CD4-positive, alpha-beta T cell treated with Interleukin-17A for 1 hour (primary cell): ENCODE results near the gene KAT8.

Experiments
- DNase-seq: peaks from one replicate; pipeline ENCODE4 v3.0.0-alpha.2; 2020

The KAT8 gene

GRCh38 chr16:31108794-31109558 lies 8.5 kb upstream of the KAT8 start:
- DNase-seq: no peak

DNA sequence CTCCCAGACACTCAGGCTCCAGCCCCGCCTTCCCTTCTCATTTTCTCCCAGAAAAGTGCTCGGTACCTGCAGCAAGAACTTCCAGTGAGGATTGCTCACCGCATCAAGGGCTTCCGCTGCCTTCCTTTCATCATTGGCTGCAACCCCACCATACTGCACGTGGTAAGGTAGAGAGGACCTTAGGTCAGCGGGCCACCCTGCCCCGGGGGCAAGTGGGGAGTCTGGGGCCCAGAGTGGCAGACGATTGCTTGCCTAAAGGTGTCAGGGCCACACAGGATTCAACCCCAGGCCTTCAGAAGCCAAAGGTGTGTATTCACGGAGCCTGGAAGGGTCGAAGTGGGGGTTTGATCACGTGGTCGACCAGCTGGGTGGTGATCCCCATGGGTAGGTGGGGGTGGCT lies 7.8 kb upstream of the KAT8 start:
- no peak for DNase-seq

- DNase-seq: no peak
These were observed 7.1 kb upstream of the KAT8 start for GRCh38 chr16:31110106-31111034.

GRCh38 chr16:31111881-31112466 lies 5.5 kb upstream of the KAT8 start:
- DNase-seq: no peak

GRCh38 chr16:31112711-31113110 lies 4.8 kb upstream of the KAT8 start:
- no peak for DNase-seq

DNA sequence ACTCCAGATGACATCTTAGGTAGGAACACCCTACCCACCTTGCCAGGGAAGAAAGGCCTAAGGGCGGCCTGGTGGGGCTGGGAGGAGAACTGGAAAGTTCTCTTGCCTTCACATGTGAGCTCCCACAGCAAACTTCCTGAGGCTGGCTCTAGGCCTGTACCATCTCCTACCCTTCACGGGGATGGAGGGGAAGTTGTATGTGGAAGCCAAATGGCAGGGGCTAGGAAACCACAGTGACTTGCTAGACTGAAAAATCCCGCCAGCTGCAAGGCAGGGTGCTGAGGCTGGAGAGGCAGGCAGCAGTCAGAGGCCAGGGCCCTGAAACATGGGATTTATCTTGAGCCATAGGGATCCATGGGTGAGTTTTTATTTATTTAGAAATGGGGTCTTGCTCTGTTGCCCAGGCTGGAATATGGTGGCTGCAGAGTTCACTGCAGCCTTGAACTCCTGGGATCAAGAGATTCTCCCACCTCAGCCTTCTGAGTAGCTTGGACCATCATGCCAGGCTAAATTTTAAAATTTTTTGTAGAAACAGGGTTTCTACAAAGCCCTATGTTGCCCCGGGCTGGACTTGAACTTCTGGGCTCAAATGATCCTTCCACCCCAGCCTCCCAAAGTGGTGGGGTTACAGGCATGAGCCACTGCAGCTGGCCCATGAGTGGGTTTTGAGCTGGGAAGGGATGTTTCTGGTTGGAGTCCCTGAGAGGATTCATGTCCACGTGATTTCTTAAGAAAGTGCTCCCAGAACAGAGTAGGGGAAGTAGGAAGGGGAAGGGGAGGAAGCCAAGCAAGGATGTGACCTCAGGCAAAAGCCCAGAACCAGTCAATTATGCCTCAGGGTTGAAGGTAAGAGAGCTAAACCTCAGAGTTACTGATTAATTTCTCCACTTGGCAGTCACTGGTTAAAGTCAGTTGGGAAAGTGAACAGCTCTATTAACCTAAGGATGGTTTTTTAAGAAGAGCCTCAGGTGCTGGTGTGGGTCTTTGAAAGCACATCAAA lies 4.0 kb upstream of the KAT8 start:
- DNase-seq: no peak

DNA sequence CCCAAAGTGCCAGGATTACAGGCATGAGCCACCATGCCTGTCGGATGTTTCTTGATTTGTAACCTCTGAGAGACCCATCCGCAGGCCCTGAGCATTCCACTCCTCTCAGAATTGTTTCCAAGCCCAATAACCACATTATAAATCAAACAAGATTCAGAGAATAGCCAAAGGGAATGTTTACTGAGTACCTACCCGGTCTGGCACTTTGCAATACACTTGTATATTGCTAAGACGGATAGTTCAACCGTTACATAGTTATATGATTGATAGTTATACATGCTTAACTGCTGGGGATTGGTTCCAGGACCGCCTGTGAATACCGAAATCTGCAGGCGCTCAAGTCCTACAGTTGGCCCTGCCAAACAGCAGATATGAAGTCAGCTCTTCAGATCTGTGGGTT lies 3.0 kb upstream of the KAT8 start:
- DNase-seq: no peak

GRCh38 chr16:31118223-31119155 lies 1.0 kb downstream of the KAT8 start:
- no peak for DNase-seq

DNA sequence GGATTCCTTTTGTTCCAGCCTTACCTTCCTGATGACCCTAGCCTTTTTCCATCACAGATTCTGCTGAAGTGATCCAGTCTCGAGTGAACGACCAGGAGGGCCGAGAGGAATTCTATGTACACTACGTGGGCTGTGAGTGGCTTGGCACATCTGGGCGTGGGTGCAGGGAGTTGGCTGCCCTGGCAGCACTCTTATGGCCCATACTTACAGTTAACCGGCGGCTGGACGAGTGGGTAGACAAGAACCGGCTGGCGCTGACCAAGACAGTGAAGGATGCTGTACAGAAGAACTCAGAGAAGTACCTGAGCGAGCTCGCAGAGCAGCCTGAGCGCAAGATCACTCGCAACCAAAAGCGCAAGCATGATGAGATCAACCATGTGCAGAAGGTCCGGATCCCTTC lies 2.7 kb downstream of the KAT8 start:
- no peak for DNase-seq

- no peak for DNase-seq
These were observed 8.4 kb downstream of the KAT8 start for GRCh38 chr16:31125844-31126243.

GRCh38 chr16:31127182-31127581 lies 9.7 kb downstream of the KAT8 start:
- no peak for DNase-seq

- DNase-seq: peak; percentile 42
These were observed 11.5 kb downstream of the KAT8 start for GRCh38 chr16:31128711-31129567.

DNA sequence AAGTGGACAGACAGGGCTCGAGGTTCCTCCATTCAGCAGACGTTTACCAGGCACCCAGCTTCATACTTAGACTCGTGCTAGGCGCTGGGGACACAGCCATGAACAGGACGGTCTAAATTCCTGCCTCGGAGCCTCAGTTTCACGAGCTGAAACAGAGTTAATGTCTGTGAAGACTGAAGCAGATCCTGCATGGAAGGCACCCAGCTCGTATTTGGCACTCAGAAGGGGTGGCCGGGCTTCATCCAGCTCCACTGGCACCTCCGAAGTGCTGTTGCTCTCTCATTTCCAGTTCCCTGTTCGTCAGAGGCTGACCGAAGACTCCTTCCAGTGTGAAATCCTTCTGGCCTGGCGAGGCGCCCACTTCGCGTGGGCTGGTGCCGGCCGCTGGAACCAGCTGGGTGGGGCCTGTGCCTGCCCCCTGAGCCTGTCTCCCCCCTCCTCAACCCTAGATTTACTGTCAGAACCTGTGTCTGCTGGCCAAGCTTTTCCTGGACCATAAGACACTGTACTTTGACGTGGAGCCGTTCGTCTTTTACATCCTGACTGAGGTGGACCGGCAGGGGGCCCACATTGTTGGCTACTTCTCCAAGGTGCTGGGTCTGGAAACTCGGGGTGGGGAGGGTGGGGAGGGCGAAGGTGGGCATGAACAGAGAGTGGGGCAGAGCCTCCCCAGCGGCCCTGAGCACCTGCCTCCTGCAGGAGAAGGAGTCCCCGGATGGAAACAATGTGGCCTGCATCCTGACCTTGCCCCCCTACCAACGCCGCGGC lies 12.3 kb downstream of the KAT8 start:
- DNase-seq: no peak

DNA sequence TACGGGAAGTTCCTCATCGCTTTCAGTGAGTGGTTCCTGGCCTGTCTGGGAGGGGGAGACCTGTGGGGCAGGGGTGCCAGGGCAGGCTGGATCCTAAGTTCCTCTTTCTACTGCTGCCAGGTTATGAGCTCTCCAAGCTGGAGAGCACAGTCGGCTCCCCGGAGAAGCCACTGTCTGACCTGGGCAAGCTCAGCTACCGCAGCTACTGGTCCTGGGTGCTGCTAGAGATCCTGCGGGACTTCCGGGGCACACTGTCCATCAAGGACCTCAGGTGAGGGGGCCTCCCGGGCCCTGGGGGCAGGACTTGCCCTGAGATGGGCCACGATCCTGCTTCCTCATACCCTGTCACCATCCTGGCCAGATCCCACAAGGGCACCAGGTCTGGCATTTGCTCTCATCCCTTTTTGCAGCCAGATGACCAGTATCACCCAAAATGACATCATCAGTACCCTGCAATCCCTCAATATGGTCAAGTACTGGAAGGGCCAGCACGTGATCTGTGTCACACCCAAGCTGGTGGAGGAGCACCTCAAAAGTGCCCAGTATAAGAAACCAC lies 12.9 kb downstream of the KAT8 start:
- no peak for DNase-seq

DNA sequence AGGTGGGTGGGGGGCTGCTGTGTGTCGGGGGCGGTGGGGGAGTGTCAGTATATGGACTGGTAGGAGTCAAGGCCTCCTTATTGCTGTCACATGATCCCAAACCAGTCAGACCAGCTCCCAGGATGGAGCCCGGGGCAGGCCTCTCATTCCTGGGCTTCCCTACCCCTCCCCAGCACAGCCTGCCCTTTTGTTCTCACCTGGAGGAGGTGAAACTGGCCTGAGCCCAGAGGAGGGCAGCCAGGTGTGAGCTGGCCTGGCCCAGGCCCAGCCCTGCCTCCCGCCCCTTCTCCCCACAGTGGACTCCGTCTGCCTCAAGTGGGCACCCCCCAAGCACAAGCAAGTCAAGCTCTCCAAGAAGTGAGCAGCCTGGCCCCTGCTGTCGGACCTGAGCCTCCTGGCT lies 13.4 kb downstream of the KAT8 start:
- DNase-seq: no peak

GRCh38 chr16:31131416-31131815 lies 14.0 kb downstream of the KAT8 start:
- DNase-seq: no peak

GRCh38 chr16:31131841-31132271 lies 14.4 kb downstream of the KAT8 start:
- no peak for DNase-seq

DNA sequence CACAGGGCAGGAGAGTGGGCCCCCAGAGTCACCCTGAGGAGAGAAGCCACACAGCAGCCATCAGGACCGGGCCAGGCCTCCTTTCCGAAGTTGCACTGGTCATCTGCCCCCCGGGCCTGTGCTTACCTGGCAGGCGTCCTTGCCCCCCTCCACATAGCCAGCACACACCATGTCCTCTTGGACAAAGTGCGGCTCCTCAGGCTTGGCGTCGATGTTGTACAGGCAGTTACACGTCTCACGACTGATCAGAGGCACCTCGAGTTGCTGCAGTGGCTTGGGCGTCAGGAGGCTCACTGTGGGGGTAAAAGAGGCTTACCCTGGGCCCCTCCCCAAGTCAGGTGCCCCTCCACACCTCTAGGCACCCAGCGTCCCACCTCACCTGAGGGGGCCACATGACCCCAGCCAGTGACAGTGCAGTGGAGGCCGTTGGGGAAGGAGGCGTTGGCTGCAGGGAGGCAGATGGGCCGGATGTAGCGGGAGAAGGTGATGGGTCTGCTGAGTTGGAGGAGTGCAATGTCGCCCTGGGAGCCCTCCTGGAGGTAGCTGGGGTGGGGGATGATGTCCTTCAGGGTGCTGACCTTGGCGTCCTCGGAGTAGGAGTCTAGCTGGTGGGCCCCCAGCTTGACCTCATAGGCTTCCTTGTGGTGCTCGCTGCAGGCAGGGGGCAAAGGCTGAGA lies 15.0 kb downstream of the KAT8 start:
- no peak for DNase-seq
